Mesendoderm (in vitro differentiated cells): ENCODE measurements around the gene SNRPF.
"Not testable (repeated sequence)": the region's sequence is repeated elsewhere in the genome, so short reads cannot be mapped to it uniquely, and the experiment has no call there.

Experiments used
- DNase-seq: peaks from one replicate; pipeline ENCODE4 v3.0.0; 2013
- H2AK5ac ChIP-seq: 2 replicates; pipeline ENCODE4 v1.6.1; 2013; ENCODE audit warnings: low read length, inconsistent platforms
- H2BK120ac ChIP-seq: 2 replicates; pipeline ENCODE4 v1.6.1; 2013; ENCODE audit warnings: low read depth, mild to moderate bottlenecking, low read length, moderate library complexity, mixed read lengths
- H2BK15ac ChIP-seq: replicated peaks from 2 replicates; pipeline ENCODE4 v1.6.1; 2013; ENCODE audit warnings: low read depth, mild to moderate bottlenecking, moderate library complexity
- H2BK5ac ChIP-seq: 2 replicates; pipeline ENCODE4 v1.6.1; 2013; ENCODE audit warnings: low read length, inconsistent platforms
- H3K18ac ChIP-seq: 2 replicates; pipeline ENCODE4 v1.6.1; 2013; ENCODE audit warnings: mild to moderate bottlenecking, low read length, mixed read lengths
- H3K23ac ChIP-seq: one replicate; pipeline ENCODE4 v1.6.1; 2013; ENCODE audit warnings: low read length
- H3K27ac ChIP-seq: 2 replicates; pipeline ENCODE4 v1.5.1; 2013; ENCODE audit warnings: low read depth, mild to moderate bottlenecking, inconsistent platforms, low read length, moderate library complexity
- H3K27me3 ChIP-seq: 2 replicates; pipeline ENCODE4 v1.6.1; 2013; ENCODE audit warnings: low read length, control low read depth, mild to moderate bottlenecking, inconsistent platforms; ENCODE audit not compliant: insufficient read depth, poor library complexity
- H3K36me3 ChIP-seq: 2 replicates; pipeline ENCODE4 v1.6.1; 2013; ENCODE audit warnings: low read length, inconsistent platforms; ENCODE audit not compliant: control insufficient read depth, insufficient read depth
- H3K4ac ChIP-seq: one replicate; pipeline ENCODE4 v1.6.1; 2013; ENCODE audit warnings: low read depth, mild to moderate bottlenecking, low read length, moderate library complexity
- H3K4me1 ChIP-seq: 2 replicates; pipeline ENCODE4 v1.6.1; 2013; ENCODE audit warnings: low read depth, low read length, inconsistent platforms; ENCODE audit not compliant: control insufficient read depth
- H3K4me2 ChIP-seq: 2 replicates; pipeline ENCODE4 v1.6.1; 2013; ENCODE audit warnings: low read length
- H3K4me3 ChIP-seq: 2 replicates; pipeline ENCODE4 v1.5.1; 2013; ENCODE audit warnings: mild to moderate bottlenecking, low read length
- H3K56ac ChIP-seq: one replicate; pipeline ENCODE4 v1.6.1; 2013; ENCODE audit warnings: low read length
- H3K79me1 ChIP-seq: 2 replicates; pipeline ENCODE4 v1.6.1; 2013; ENCODE audit warnings: low read length, inconsistent platforms
- H3K79me2 ChIP-seq: 2 replicates; pipeline ENCODE4 v1.6.1; 2013; ENCODE audit warnings: mild to moderate bottlenecking, low read length; ENCODE audit not compliant: control insufficient read depth, insufficient read depth
- H3K9ac ChIP-seq: 2 replicates; pipeline ENCODE4 v1.6.1; 2013; ENCODE audit warnings: low read length, inconsistent platforms
- H4K5ac ChIP-seq: one replicate; pipeline ENCODE4 v1.6.1; 2013; ENCODE audit warnings: low read length
- H4K8ac ChIP-seq: one replicate; pipeline ENCODE4 v1.6.1; 2013; ENCODE audit warnings: low read depth, mild to moderate bottlenecking, control low read depth, low read length, moderate library complexity
- WGBS: extraction: QIAGEN DNeasy Blood & Tissue Kit; methylation state at CpG from one replicate; pipeline ENCODE4 v1.1.7; 2013; ENCODE audit warnings: low lambda C conversion rate, missing lambda C conversion rate; ENCODE audit not compliant: insufficient coverage; ENCODE audit errors: extremely low coverage; 5-methylcytosine and 5-hydroxymethylcytosine counted together

The SNRPF gene

DNA sequence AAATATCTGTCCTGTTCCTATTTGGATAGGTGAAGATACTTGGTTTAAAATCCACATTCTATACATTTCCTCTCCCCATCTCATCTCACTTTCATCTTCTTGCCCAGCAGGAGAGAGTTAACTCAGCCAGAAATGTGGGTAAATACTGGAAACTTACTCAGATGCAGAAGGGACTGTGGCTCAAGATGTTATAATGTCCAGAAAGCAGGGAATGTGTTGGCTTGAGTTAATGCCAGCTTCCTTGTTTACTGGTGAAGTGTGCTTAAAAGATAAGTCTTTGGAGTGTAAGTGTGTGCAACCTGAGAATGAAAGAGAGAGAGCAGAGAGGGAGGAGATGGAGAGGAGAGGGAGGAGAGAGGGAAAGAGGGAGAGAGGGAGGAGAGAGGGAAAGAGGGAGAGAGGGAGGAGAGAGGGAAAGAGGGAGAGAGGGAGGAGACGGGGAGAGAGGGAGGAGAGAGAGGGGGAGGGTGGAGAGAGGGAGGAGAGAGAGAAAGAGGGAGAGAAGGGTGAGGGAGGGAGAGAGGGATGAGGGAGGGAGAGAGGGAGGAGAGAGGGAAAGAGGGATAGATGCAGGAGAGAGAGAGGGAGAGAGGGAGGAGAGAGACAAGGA lies 22.0 kb upstream of the SNRPF start:
- no peak overlapping the region for H4K5ac ChIP-seq

DNA sequence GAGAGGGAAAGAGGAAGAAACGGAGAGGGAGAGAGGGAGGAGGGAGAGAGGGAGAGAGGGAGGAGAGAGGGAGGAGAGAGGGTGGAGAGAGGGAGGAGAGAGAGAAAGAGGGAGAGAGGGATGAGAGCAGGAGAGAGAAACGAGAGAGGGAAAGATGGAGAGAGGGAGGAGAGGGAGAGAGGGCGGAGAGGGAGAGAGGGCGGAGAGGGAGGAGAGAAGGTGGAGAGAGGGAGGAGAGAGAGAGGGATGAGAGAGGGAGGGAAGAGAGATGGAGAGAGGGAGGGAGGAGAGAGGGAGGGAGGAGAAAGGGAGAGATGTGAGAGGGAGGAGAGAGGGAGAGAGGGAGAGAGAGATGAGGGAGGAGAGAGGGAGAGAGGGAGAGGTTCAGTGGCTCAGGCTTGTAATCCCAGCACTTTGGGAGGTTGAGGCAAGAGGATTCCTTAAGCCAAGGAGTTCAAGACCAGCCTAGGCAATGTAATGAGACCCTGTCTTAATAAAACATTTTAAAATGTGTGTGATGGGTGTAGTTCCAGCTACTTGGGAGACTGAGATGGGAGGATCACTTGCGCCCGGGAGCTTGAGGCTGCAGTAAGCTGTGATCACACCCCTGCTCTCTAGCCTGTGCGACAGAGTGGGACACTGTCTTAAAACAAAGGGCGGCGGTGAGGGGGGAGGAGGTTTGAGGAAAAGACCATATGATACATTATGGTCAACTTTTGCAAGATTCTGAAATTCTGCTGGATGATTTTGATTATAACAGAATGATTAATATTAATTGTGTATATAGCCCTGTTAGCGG lies 21.3 kb upstream of the SNRPF start:
- H3K18ac ChIP-seq: no peak overlapping the region
- 72% methylated on average over 2 of the region's 10 CpGs for WGBS

More for the DNA sequence above, 22.0 kb upstream of the SNRPF start:
- Histone ChIP-seq H3K27me3 (no peaks in the 10 kb centered on the region), H3K4me2 (no peak overlapping the region), H3K4me3 (no peak overlapping the region), H2BK5ac (no peak overlapping the region), H3K4ac (no peak overlapping the region), H3K36me3 (no peaks in the 10 kb centered on the region), H2BK15ac (no peak overlapping the region), H3K79me1 (no peaks in the 10 kb centered on the region), H3K79me2 (no peaks in the 10 kb centered on the region), H2BK120ac (no peak overlapping the region), H3K9ac (no peak overlapping the region), H3K18ac (no peak overlapping the region), H3K27ac (no peak overlapping the region), H3K4me1 (no peaks in the 10 kb centered on the region), H3K56ac (no peak overlapping the region), H3K23ac (no peak overlapping the region), H2AK5ac (no peak overlapping the region), H4K8ac (no peak overlapping the region)
- DNase-seq: no peak
- WGBS: no CpG with 5 or more reads among the region's 1 CpG

DNA sequence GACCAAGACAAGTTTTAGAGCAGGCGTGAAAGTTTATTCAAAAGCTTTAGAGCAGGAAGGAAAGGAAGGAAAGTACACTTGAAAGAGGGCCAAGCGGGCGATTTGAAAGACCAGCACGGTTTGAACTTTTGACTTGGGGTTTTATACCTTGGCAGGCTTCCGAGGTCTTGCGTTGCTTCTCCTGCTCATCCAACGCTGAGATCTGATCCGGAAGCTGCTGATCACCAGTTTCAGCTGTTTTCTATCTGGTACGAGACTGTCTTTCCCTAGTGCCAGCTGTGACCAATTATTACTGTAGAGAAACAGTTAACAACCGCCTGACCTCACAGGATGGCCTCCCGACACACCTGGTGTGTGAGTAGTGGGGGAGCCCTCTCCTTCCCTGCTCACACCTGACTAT lies 20.6 kb upstream of the SNRPF start:
- Histone ChIP-seq H2BK5ac (no peak overlapping the region), H3K56ac (no peak overlapping the region), H3K18ac (no peak overlapping the region), H4K8ac (no peak overlapping the region), H3K9ac (no peak overlapping the region), H3K4me2 (no peak overlapping the region), H3K4ac (no peak overlapping the region), H3K23ac (no peak overlapping the region), H3K27me3 (no peaks in the 10 kb centered on the region), H3K36me3 (no peaks in the 10 kb centered on the region), H3K4me3 (no peak overlapping the region), H3K27ac (no peak overlapping the region), H4K5ac (no peak overlapping the region), H2BK15ac (no peak overlapping the region), H2AK5ac (no peak overlapping the region), H3K4me1 (no peaks in the 10 kb centered on the region), H2BK120ac (no peak overlapping the region), H3K79me1 (no peaks in the 10 kb centered on the region), H3K79me2 (no peaks in the 10 kb centered on the region)
- no CpG with 5 or more reads among the region's 11 CpGs for WGBS
- no peak for DNase-seq

More for the DNA sequence above, 21.3 kb upstream of the SNRPF start:
- Histone ChIP-seq H3K4me1 (no peaks in the 10 kb centered on the region), H3K4me3 (no peak overlapping the region), H3K56ac (no peak overlapping the region), H4K5ac (no peak overlapping the region), H3K9ac (no peak overlapping the region), H3K23ac (no peak overlapping the region), H2BK120ac (no peak overlapping the region), H3K27ac (no peak overlapping the region), H4K8ac (no peak overlapping the region), H2BK5ac (no peak overlapping the region), H3K79me1 (no peaks in the 10 kb centered on the region), H3K4ac (no peak overlapping the region), H3K36me3 (no peaks in the 10 kb centered on the region), H2AK5ac (no peak overlapping the region), H3K4me2 (no peak overlapping the region), H2BK15ac (no peak overlapping the region), H3K27me3 (no peaks in the 10 kb centered on the region), H3K79me2 (no peaks in the 10 kb centered on the region)
- no peak for DNase-seq

DNA sequence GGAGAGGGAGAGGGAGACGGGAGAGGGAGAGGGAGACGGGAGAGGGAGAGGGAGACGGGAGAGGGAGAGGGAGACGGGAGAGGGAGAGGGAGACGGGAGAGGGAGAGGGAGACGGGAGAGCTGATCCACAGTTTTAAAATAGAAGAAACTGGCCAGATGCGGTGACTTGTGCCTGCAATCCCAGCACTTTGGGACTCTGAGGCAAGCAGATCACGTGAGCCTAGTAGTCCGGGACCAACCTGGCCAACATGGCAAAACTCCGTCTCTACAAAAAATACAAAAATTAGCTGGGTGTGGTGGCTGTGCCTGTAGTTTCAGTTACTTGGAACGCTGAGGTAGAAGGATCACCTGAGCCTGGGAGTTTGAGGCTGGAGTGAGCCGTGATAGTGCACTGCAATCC lies 16.3 kb upstream of the SNRPF start:
- H3K18ac ChIP-seq, H2AK5ac ChIP-seq, H3K4ac ChIP-seq, H3K4me3 ChIP-seq, DNase-seq, H3K4me1 ChIP-seq, H3K4me2 ChIP-seq, H3K79me2 ChIP-seq, H4K8ac ChIP-seq, H2BK5ac ChIP-seq, H3K79me1 ChIP-seq, H3K56ac ChIP-seq, H3K23ac ChIP-seq, H4K5ac ChIP-seq, H3K27me3 ChIP-seq, H2BK120ac ChIP-seq, H3K36me3 ChIP-seq, H2BK15ac ChIP-seq, H3K27ac ChIP-seq, H3K9ac ChIP-seq: not testable (repeated sequence)
- WGBS: no CpG with 5 or more reads among the region's 12 CpGs

DNA sequence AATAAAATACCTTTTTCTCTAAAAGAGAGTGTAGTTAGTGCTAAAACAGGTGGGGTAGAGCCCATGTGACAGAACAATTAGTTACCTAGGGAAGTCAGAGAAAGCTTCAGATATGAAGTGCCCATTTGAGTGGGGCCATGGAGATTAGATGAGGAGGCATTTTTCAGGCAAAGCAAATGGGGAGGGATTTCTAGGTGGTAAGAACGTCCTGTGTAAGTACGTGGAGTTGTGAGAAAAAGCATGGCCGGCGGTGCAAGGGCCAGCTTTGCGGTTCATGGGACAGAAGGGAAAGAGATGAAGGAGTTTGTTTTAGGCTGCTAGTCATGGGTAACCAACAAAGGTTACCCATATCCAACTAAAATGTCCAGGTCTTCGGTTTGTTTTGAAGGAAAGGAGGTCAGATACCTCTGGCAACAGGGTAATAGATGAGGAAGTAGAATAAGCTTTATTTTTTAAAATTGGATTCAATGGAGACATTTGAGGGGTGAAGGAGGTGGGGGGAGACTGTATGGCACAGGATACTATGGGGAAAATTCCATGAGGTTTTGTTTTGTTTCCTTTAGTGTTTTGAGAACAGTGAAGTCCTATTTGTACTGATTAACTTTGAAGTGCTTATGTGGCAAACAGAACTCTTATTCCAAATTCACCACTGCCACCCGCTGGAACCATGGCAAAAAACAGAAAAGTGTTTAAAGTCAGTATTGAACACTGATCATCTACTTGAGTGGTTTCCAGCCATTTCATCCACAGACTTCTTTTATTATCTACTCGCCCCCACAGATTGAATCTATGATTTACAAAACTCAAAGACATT lies 10.0 kb upstream of the SNRPF start:
- H4K5ac ChIP-seq: no peak overlapping the region
- no peak overlapping the region for H2BK5ac ChIP-seq
- H3K36me3 ChIP-seq: no peaks in the 10 kb centered on the region
- H2AK5ac ChIP-seq: no peak overlapping the region
- no peak overlapping the region for H3K4me2 ChIP-seq
- no peaks in the 10 kb centered on the region for H3K79me2 ChIP-seq
- no peaks in the 10 kb centered on the region for H3K27me3 ChIP-seq
- H3K56ac ChIP-seq: peak overlapping the region; percentile 49
- DNase-seq: peak; percentile 45
- no peak overlapping the region for H3K23ac ChIP-seq
- WGBS: no CpG with 5 or more reads among the region's 8 CpGs
- H3K18ac ChIP-seq: no peak overlapping the region
- H2BK15ac ChIP-seq: no peak overlapping the region
- no peak overlapping the region for H3K27ac ChIP-seq
- H3K79me1 ChIP-seq: no peaks in the 10 kb centered on the region
- no peak overlapping the region for H3K9ac ChIP-seq
- no peak overlapping the region for H3K4me3 ChIP-seq
- no peak overlapping the region for H3K4ac ChIP-seq
- H3K4me1 ChIP-seq: peaks cover 3% of the 10 kb centered on the region
- no peak overlapping the region for H4K8ac ChIP-seq
- H2BK120ac ChIP-seq: no peak overlapping the region
